ENCODE results near the gene KIF20B. TPM values are rescaled to one million over a fixed set of nuclear protein-coding genes. Genes with fewer than 3 reads are reported as not detected.

Gene KIF20B
- total RNA-seq, 1 experiment from 2014 or later = 59.1 TPM

- Histone ChIP-seq H3K14ac (ENCODE audit: insufficient read depth, low read length) (no peak overlapping the region), H3K4me1 (ENCODE audit: insufficient read depth, low read length) (peaks cover 4% of the 10 kb centered on the region; the same call in 1 of the 2 replicates), H4K8ac (replicated peaks; ENCODE audit: insufficient read length, low read depth, low read length) (no peak overlapping the region), H3K27ac (ENCODE audit: insufficient read length, low read depth, low read length) (no peak overlapping the region), H3K56ac (ENCODE audit: insufficient read length, low read depth, low read length) (no peak overlapping the region), H3K27me3 (ENCODE audit: insufficient read depth, low read length) (no peaks in the 10 kb centered on the region), H2BK15ac (ENCODE audit: low read depth, low read length) (no peak overlapping the region), H4K20me1 (ENCODE audit: control insufficient read depth, insufficient read depth, insufficient read length) (no peaks in the 10 kb centered on the region), H3T11ph (ENCODE audit: low read length) (no peak overlapping the region), H3K9ac (ENCODE audit: extremely low read depth, insufficient read length, low read length) (no peak overlapping the region), H2BK5ac (ENCODE audit: insufficient read length, low read length) (no peak overlapping the region), H2BK12ac (ENCODE audit: insufficient read length, low read depth, low read length) (no peak overlapping the region), H3K79me2 (ENCODE audit: insufficient read depth, low read length) (no peaks in the 10 kb centered on the region), H3K23ac (ENCODE audit: insufficient read length, low read depth, low read length) (no peak overlapping the region), H2AFZ (ENCODE audit: low read length) (no peak overlapping the region), H4K91ac (ENCODE audit: insufficient read length, low read depth, low read length) (no peak overlapping the region), H3K79me1 (ENCODE audit: insufficient read depth, low read depth, low read length, poor library complexity, severe bottlenecking) (no peaks in the 10 kb centered on the region), H2AK5ac (ENCODE audit: insufficient read length, low read length) (no peak overlapping the region), H3K4ac (ENCODE audit: low read depth, low read length) (no peak overlapping the region), H2BK20ac (ENCODE audit: low read depth, low read length, poor library complexity, severe bottlenecking) (no peak overlapping the region), H3K9me3 (ENCODE audit: control insufficient read depth, low read depth, low read length) (no peaks in the 10 kb centered on the region), H3K18ac (ENCODE audit: insufficient read length, low read depth, low read length) (no peak overlapping the region), H4K5ac (ENCODE audit: insufficient read length, low read depth, low read length) (no peak overlapping the region), H2BK120ac (ENCODE audit: low read depth, low read length, poor library complexity, severe bottlenecking) (no peak overlapping the region), H3K23me2 (ENCODE audit: insufficient read length, low read depth, low read length, poor library complexity, severe bottlenecking) (no peaks in the 10 kb centered on the region), H3K4me2 (ENCODE audit: insufficient read depth, insufficient read length, low read length) (no peak overlapping the region)
- no peaks in the 10 kb centered on the region for H3K27me3 Mint-ChIP-seq (ENCODE audit: low read depth)
- H3K4me1 Mint-ChIP-seq = peaks cover 17 to 20% of the 10 kb centered on the region in 2 experiments
- H3K36me3 Mint-ChIP-seq (ENCODE audit: insufficient read depth in 1 of 3, low read depth in 3 of 3) = no peaks in the 10 kb centered on the region; a peak in 1 of 7 replicates
- no peak overlapping the region for H3K27ac Mint-ChIP-seq
- WGBS (ENCODE audit: extremely low coverage, insufficient read length, low lambda C conversion rate) = no CpG with 5 or more reads among the region's 2 CpGs
- no peak overlapping the region for H3K4me3 Mint-ChIP-seq
- no peak for TF ChIP-seq CTCF (conservative IDR thresholded peaks at IDR 0.05)
- no peaks in the 10 kb centered on the region; a peak in 1 of 5 replicates for H3K9me3 Mint-ChIP-seq
- no peak for DNase-seq
Measured at GRCh38 chr10:89792187-89792586, 90.8 kb downstream of the KIF20B start.
